ENCODE measurements around the gene RAD51D.

- TF ChIP-seq TAF1 (IDR thresholded peaks at IDR 0.05; ENCODE audit: low read depth) (no peak), FOXM1 (IDR thresholded peaks at IDR 0.05; ENCODE audit: borderline replicate concordance, low read depth) (no peak), TEAD4 (IDR thresholded peaks at IDR 0.05) (no peak), EP300 (IDR thresholded peaks at IDR 0.05; ENCODE audit: borderline replicate concordance) (no peak)
- TF ChIP-seq, protein P1, sequence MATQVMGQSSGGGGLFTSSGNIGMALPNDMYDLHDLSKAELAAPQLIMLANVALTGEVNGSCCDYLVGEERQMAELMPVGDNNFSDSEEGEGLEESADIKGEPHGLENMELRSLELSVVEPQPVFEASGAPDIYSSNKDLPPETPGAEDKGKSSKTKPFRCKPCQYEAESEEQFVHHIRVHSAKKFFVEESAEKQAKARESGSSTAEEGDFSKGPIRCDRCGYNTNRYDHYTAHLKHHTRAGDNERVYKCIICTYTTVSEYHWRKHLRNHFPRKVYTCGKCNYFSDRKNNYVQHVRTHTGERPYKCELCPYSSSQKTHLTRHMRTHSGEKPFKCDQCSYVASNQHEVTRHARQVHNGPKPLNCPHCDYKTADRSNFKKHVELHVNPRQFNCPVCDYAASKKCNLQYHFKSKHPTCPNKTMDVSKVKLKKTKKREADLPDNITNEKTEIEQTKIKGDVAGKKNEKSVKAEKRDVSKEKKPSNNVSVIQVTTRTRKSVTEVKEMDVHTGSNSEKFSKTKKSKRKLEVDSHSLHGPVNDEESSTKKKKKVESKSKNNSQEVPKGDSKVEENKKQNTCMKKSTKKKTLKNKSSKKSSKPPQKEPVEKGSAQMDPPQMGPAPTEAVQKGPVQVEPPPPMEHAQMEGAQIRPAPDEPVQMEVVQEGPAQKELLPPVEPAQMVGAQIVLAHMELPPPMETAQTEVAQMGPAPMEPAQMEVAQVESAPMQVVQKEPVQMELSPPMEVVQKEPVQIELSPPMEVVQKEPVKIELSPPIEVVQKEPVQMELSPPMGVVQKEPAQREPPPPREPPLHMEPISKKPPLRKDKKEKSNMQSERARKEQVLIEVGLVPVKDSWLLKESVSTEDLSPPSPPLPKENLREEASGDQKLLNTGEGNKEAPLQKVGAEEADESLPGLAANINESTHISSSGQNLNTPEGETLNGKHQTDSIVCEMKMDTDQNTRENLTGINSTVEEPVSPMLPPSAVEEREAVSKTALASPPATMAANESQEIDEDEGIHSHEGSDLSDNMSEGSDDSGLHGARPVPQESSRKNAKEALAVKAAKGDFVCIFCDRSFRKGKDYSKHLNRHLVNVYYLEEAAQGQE (IDR thresholded peaks at IDR 0.05; ENCODE audit: low read depth), result no peak
- TF ChIP-seq, protein P2, sequence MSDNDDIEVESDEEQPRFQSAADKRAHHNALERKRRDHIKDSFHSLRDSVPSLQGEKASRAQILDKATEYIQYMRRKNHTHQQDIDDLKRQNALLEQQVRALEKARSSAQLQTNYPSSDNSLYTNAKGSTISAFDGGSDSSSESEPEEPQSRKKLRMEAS (IDR thresholded peaks at IDR 0.05), result no peak
These were observed 28.5 kb upstream of the RAD51D start for GRCh38 chr17:35148144-35148543.

Data from Ishikawa (cell line).